GM18517 (cell line): Measurements from ENCODE around the gene NCK1.
"Not testable (repeated sequence)": the region's sequence is repeated elsewhere in the genome, so short reads cannot be mapped to it uniquely, and the experiment has no call there.

Source experiments
- ATAC-seq: cut with Tn5 transposase; IDR thresholded peaks from one replicate; pipeline ENCODE4 v1.9.1; 2021; ENCODE audit warnings: mild to moderate bottlenecking, moderate library complexity; ENCODE audit not compliant: unreplicated experiment

NCK1 gene

DNA sequence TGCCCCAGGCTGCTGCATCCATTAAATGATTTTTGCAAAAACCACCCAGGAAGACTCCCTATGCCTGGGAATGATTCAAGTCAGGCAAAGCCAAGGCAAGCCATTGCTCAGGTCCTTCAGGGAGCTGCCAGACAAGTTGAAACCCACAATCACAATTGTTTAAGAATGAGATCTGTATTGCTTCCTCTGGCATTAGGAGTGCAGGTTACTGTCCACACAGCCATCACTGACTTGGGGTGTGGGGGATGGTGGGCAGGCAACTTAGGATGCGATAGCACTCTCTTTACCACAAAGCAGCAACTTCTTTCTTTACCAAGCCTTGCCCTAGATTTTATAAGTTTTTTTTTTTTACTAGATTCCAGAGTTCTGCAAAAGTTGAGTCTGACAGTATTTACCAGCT lies 80.8 kb downstream of the NCK1 start:
- no peak for ATAC-seq

DNA sequence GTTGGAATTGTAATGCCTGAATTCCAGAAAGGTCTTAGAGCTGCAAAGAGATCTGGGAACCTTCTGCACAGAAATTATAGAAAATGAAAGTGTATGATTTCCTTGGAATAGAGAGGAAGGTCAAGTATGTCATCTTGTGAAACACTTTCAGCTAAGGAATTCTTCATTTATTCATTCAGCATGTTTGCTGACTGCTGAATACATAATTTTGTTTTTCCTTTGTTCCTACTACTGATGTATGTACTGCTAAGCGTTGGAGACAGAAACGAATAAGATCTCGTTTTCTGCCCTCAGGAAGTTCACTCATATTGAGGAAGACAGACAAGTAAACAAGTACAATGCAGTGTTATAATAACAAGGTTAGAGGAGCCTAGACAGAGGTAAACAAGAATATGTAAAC lies 81.4 kb downstream of the NCK1 start:
- ATAC-seq, result no peak

DNA sequence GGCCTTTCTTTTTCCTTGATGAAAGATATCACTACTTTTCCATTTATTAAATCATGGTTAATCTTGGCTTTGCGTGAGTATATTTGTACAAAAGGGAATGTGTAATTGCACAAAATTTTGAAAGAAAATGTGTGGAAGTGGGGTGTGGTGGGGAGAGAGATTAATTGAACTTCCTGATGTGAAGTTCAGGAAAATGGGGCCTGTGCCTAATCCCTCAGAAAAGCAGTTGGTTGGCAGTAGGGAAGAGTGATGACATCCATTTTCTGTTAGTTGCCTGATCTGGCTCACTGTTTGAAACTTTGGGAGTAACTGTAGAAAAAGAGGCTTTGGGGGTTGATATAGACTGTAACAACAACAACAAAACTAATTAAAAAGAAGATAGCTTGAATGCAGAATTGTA lies 85.0 kb downstream of the NCK1 start:
- no peak for ATAC-seq

DNA sequence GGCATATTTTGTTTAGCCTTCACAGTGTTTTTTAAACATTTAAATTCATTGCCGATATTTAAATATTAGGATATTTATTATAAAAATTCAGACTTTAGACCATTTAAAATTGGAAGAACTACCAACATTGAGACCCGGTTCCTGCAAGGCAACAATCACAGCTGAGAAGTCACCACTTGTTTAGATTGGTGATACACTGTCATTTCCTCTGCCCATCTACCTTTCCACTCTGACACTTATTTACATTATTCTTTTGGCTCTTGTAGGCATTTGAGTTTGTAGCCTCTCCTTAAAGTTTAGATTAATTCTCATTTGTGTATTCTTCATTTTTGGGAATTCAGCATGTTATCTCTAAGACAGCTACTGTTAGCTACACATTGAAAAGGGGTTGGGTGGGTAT lies 85.5 kb downstream of the NCK1 start:
- no peak for ATAC-seq

DNA sequence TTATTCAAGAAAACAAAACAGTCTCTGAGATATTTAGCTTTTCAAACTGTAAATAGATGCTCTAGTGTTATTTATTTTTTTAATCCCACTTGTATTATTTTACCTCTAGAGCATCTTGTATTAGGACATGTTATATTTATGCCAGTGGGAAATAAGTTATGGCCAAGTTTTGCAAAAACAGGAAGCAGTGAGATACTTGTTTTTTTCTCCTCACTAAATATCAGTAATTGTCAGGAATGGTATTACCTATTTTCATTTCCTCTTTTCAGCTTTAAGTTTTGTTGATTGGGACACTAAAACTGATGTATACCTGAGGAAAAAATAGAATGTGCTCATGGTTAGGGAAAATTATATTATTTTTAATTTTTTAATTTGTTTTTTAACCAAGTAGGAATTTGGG lies 87.1 kb downstream of the NCK1 start:
- ATAC-seq, result no peak

DNA sequence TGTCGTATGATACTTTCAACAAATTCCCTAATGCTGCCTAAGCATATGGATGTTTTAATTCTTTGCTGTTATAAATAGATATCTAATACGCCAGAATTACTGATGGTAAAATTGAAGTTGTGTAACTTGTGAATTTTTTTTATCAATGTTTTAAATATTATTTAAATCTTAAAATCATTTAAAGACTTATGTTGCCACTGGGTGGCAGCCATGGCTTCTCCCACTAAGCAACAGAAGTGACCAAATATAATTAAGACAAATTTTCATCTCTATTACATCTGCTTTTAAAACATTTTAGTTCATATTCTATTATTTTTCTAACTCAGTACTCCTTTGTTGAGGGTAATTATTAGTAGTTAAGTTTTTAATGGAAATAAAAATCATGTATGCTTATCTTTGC lies 87.7 kb downstream of the NCK1 start:
- no peak for ATAC-seq

DNA sequence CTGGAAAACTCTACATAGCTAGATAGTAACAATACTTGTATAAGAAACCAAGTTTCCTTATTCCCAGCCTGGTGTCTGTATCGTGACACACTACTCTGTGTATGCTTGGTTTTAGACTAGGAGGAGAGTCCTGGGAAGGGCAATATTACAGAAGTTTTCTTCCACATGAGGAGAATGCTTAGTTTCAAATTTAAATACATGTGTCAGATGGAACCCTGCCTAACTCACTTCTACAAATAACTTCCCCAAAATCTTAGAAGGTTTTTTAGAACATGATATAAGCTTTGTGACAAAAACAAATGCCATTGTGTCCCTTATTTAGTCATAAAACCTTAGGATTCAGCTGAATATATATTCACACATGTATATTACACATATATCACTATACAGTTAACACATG lies 88.6 kb downstream of the NCK1 start:
- no peak for ATAC-seq

DNA sequence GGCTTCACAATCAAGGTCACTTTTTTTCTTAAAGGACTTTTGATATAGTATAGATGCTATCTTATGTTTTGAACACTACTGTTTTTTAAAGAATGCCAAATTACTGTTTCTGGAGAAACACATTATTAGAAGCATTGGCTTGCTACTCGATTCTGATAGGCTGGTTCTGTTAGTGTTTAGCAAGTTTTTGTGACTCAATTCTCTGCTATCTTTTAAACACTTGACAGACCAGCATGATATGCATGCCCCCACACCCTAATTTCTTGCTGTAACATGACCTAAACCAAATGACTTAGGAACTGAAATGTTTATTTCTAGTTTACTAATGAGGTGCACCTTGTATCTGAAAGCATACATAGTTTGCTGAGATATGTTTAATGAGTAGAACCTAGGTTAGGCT lies 90.3 kb downstream of the NCK1 start:
- no peak for ATAC-seq

DNA sequence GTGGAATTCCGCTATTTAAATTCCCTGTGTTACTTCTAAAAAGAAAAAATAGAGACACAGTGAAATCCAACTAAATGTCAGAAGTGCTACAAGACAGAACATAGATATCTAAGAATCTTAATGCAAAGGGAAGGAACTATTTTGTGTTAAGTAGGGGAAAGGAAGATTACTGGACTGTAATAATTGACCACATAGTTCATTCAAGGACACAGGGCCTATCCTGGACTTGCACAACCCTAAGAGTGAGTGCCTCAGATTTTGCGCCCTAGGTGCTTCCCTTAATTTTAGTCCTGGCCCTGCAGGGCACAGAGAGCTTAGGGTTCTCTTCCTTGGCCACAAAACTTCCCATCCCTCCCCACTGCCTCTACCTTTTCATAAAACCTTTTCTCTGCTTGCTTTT lies 92.2 kb downstream of the NCK1 start:
- ATAC-seq, result no peak

DNA sequence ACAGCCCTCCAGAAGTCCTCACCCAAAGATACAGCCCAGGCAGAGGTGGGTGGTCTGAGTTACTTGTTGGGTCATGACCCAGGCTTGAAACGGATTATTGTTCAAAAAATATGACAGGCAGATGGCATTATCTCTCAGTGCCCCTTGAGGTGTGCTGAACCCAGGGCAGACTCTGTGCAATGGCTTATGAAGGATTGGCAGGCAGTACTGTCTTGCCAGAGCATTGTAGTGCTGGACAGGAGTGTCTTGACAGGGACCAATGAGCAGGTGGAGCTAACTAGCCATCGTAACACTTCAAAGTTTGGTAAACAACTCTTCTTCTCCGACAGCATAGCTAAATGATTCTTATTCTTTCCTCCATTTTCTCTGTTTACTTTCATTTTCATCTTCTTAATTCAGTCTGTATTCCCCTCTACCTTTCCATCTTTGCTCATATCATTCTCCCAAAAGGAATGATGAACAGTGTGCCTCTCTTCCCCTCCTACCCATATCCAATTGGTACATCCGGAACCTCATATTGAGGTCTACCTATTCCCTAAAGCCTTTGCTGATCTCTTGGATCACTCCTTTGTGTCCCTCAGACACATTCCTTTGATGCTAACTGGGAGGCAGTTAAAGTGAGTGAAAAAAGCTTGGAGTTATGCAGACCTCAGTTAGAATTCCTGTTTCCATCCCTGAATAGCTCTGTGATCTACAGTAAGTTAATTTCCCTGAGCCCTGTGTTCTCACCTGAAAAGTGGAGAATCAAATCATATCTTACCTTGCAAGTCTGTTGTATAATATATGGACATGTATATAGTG lies 93.2 kb downstream of the NCK1 start:
- no peak for ATAC-seq

DNA sequence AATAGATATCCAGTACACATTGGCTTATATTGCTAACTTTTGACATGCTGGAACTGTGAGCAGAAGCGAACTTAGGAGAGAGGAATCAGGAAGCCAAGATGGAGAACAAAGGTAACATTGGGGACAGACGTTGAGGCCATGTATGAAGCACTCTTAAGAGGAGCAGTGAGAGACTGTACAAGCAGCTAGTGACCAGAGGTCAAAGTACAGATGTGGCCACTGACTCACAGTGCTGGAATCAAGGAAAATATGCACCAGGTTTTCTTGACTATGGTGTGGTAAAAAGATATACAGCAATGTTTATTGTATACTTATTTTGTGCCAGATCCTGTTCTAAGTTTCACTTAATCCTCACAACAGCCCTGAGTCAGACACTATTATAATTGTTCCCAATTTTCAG lies 93.8 kb downstream of the NCK1 start:
- no peak for ATAC-seq

DNA sequence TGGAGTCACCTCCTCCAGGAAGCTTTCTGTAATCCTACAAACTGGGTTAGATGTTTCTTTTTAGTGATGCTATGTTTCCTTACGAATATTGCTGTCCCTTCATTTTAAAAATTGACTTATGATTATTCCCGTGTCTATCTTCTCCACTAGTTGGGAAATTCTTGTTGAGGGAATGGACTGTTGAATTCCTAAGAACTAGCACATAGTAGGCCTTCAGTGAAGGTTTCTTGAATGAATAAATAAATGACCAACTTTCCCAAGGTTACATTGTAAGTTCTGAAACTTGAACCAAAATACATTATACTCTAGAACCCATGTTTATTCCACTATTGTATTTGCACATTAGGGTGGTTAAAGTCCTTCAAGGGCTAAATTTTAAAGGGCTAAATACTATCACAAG lies 95.0 kb downstream of the NCK1 start:
- no peak for ATAC-seq

DNA sequence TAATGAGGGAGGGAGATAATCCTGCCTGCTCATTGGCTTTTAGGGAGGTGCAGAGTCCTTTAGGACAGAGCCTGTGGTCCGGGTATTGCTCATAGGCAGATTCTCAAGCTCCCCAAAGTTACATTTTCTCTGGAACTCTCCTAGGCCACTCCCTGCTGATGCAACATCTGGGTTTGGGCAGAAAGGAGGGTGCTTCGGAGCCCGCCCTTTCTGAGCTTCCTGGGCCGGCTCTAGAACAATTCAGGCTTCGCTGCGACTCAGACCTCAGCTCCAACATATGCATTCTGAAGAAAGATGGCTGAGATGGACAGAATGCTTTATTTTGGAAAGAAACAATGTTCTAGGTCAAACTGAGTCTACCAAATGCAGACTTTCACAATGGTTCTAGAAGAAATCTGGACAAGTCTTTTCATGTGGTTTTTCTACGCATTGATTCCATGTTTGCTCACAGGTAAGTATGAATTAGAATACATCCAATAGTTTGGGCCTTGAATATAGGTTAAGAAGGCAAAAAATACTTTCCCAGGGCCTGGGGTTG lies 95.8 kb downstream of the NCK1 start, which contains the start of gene IL20RB:
Gene IL20RB, plus strand, starts transcription at position 233 of the 538 bp plus-strand sequence. Its CDS starts 131 bp downstream, at position 364.
- no peak for ATAC-seq

DNA sequence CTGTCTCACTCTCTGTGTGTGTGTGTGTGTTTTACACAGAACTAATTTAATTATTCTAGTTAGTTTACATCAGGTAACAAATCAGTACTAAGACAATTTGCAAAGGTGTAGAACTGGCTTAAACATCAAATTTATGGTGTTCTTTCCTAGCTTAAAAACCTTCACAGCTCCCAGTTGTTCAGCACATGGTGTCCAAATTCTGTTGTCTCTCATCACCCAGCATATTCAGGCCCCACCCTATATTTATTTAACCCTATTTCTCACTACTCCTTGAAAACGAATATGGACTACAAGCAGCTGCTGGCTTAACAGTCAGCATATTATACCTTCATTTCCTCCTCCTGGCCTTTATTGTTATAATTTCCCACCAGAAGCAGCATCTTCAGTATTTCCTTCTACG lies 96.9 kb downstream of the NCK1 start:
- ATAC-seq, result no peak

DNA sequence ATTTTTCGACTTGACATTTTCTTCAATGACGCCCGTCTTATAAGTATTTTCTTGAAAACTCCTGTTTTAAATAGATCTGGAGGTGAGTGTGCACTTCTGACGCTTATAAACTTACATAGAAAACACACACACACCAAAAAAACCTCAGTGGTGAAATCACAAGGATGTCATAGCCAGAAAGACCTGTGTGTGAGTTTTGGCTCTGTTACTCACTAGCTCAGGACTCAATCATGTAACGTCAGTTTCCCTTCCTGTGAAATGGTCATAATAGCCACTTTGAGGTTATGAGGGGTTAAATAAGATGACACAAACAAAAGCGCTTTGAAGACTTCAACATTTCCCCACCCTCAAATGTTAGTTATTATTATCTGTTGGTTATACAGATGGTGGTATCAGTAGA lies 97.6 kb downstream of the NCK1 start:
- no peak for ATAC-seq

DNA sequence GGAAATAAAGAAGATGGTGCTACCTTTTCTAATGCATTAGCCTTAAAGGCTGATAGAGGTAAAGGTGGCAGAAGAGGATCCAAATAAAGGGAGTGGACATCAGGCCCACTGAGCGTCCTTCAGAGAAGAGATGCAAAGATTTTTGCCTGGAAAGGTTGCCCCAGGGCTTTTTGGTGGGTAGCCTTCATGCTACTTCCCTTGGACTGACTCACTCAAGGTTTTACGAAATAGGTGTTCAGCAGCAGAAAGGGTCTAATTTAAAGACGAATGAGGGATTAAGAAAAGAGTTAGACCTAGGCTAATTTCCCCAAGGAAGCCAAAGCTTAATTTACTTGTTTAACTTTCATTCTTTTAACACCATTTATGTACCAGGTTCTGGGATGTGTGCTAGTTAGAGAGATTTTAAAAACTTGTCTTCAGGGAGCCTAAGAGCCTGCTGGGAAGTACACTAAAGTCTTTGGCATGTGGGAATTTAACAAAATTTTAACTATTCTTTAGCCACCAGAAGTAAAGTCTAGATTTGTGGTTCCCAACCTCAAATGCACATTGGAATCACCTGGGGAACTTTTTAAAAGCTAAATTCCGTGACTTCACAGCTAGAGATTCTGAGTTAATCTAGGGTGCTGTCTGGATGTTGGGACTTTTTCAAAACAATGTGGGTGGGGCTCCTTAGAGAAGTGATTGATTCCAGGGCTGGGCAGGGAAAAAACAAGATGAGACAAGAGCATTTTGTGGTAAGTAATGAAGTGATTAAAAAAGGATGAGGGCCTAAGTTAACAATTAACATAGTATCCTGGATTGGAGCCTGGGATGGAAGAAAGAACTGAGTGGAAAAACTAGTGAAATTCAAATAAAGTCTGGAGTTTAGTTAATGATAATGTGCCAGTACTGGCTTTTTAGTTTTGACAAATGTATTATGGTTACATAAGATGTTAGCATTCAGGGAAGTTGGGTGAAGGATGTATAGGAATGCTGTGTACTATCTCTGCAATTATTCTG lies 99.1 kb downstream of the NCK1 start:
- no peak for ATAC-seq

DNA sequence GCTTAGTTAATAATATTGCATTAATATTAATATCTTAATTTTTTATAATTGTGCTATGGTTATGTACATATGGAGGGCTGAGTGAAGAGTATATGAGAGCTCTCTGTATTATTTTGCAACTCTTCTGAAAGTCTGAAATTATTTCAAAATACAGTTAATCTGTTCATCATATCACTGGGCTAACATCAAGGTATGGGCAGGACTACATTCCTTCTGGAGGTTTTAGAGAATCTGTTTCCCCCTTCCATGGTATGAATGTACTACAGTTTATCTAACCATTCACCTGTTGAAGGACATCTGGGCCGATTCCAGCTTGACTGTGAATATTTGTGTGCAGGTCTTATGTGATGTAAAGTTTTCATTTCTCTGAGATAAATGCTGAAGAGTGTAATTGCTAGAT lies 100.9 kb downstream of the NCK1 start:
- no peak for ATAC-seq

DNA sequence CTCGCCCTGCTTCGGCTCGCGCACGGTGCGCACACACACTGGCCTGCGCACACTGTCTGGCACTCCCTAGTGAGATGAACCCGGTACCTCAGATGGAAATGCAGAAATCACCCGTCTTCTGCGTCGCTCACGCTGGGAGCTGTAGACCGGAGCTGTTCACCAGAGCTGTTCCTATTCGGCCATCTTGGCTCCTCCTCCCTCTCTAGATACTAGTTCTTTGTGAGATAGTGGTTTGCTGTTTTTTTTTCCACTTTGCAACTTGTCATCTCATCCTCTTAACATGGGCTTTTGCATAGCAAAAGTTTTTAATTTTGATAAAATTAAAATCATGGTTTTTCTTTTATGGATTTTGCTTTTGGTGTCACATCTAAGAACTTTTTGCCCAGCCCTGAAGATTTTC lies 107.5 kb downstream of the NCK1 start:
- not testable (repeated sequence) for ATAC-seq

DNA sequence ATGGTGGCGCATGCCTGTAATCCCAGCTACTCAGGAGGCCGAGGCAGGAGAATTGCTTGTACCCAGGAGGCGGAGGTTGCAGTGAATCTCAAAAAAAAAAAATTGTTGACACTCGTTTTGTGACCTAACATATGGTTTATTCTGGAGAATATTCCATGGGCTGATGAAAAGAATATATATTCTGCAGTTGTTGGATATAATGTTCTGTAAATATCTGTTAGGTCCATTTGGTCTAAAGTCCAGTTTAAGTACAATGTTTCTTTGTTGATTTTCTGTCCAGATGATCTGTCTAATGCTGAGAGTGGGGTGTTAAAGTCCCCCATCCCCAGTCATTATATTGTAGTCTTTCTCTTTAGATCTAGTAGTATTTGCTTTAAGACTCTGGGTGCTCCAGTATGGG lies 111.3 kb downstream of the NCK1 start:
- ATAC-seq, result no peak

DNA sequence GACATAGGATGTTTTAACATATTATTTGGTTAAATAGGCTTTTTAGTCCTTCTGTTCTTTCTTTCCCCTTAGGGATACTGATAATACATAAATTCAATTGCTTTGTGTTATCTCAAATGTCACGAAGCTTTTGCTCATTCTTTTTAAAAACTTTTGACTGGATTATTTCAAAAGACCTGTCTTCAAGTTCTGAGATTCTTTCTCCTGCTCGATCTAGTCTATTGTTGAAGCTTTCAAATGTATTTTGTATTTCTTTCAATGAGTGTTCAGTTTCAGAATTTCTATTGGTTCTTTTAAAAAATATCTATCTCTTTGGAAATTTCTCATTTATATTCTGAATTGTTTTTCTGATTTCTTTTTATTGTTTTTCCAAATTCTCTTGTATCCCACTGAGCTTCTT lies 112.7 kb downstream of the NCK1 start:
- no peak for ATAC-seq

DNA sequence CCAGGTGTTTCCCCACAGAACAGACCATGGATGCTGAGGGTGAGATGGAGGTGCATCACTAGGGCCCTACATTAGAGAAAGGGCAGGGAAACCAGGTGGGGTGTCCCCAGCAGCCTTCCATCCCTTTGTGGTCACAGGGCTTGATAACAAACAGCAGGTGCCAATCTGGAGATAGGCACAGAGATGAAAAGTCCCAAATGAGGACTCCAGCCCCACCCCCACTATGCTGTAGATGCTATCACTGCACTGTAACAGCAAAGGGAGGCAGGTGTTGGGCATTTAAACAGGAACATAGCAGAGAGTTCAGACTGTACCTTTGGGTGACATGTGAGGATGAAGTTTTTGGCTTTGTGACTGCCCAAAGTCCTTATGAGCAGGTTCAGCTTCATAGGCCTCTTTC lies 117.2 kb downstream of the NCK1 start:
- ATAC-seq, result no peak

DNA sequence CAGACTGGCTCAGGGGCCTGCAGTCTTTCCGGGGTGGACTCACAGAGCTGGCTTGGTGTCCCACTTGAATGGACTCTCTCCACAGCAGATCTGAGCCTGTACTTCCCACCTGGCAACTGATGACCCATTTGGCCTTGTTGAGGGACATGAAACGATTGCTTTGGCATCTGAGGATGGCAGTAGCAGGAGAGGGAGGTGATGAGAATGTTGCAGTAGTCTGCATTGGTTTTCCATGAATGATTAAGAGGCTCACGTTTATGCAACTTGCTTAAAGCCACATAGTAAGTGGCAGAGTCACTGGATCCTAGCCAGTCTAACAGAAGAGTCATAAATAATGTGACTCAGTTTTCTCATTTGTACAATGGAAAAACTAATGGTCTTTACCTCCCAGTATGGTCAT lies 117.7 kb downstream of the NCK1 start:
- ATAC-seq, result no peak
